Gastroesophageal sphincter (tissue), 3 donors: ENCODE results near the gene PPP6C.

ENCODE experiments used
- CTCF ChIP-seq, 4 experiments: fragments of 200-600 bp in 2 of 4; fragments of 450-650 bp in 2 of 4; sonication (generic) in 1 of 4; IDR thresholded peaks; one replicate each; pipeline ENCODE4 v1.5.1; 2017 to 2019; ENCODE audit warnings: antibody characterized with exemption in 4 of 4, mild to moderate bottlenecking in 2 of 4, moderate library complexity in 2 of 4
- EP300 ChIP-seq: sonication (generic); formaldehyde crosslinking; IDR thresholded peaks from one replicate; pipeline ENCODE4 v1.6.1; 2017; ENCODE audit warnings: antibody characterized with exemption, mild to moderate bottlenecking
- POLR2A ChIP-seq, 2 donors: fragments of 450-650 bp; IDR thresholded peaks; one replicate each; pipeline ENCODE4 v1.6.1; 2017; ENCODE audit warnings: antibody characterized with exemption in 2 of 2, mild to moderate bottlenecking in 2 of 2, moderate library complexity in 1 of 2
- POLR2AphosphoS5 ChIP-seq: sonication (generic); formaldehyde crosslinking; IDR thresholded peaks from one replicate; pipeline ENCODE4 v1.6.1; 2017; ENCODE audit warnings: antibody characterized with exemption

DNA sequence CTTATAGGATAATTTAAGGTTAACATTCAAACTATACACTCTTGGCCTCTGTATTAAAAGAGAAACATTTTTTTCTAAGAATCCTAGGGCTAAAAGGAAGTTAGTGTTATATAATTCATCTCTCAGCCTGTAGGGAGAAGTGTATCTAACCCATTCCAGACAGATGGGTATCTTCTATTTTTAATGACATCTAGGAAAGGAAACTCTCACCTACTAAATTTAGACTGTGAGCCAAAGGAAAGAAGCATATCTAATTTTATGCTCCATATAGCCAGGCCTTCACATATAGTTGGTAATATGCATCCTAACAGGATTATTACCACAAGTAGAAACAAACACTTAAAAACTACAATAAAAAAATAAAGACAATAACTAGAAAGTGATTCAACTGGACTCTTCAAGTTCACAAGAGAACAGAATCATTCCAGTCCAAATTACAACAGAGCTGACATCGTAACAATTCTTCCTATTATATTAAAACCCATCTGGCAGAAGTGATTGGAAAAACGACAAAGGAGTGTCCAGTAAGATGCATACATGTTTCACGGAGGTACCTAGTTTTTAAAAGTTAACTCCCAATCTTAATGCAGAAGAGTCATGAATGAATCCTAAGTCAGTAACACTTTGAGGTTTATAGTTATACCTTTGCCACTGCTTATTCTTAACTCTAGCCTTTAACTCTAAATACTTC, 85.7 kb downstream of the PPP6C start:
- TF ChIP-seq EP300 = no peak
- no peak for TF ChIP-seq POLR2A (IDR thresholded peaks at IDR 0.05)
- no peak for TF ChIP-seq POLR2AphosphoS5
- TF ChIP-seq CTCF (IDR thresholded peaks at IDR 0.05) = no peak
